H1 (cell line): ENCODE measurements around the gene NINJ2. TPM values are rescaled to one million over a fixed set of nuclear protein-coding genes. Genes with fewer than 3 reads are reported as not detected.

ENCODE experiments used
- CTCF ChIA-PET: fragments of 300-600 bp; sonication (Branson Sonifier 250); formaldehyde crosslinking; loops from one replicate; lab custom pipeline; 2021; ENCODE audit not compliant: partially characterized antibody; lab: Charles Lee
- POLR2A ChIA-PET: fragments of 300-600 bp; sonication (Branson Sonifier 250); formaldehyde crosslinking; loops from one replicate; lab custom pipeline; 2021; ENCODE audit warnings: inconsistent platforms; ENCODE audit not compliant: partially characterized antibody; lab: Charles Lee
- DNase-seq, 2 experiments: peaks; one replicate each; pipeline versions ENCODE4 v3.0.0 to v3.0.0-alpha.2; 2010 to 2022; ENCODE audit warnings: low spot score in 2 of 2, low read depth in 1 of 2, mixed read lengths in 1 of 2
- FAIRE-seq: peaks from 2 replicates; lab custom pipeline; 2011; peaks lifted over from hg19 to GRCh38; lab: Jason Lieb, UNC
- H2AFZ ChIP-seq: 2 replicates; pipeline ENCODE4 v1.8.1; 2012; ENCODE audit warnings: low read length, inconsistent platforms
- H2AK5ac ChIP-seq: 2 replicates; pipeline ENCODE4 v1.6.1; 2013; ENCODE audit warnings: low read depth, low read length
- H2BK120ac ChIP-seq: replicated peaks from 2 replicates; pipeline ENCODE3; 2013; ENCODE audit warnings: low read depth, low read length, inconsistent platforms
- H2BK12ac ChIP-seq: 2 replicates; pipeline ENCODE4 v1.6.1; 2013; ENCODE audit warnings: low read depth, low read length
- H2BK15ac ChIP-seq: 2 replicates; pipeline ENCODE4 v1.6.1; 2013; ENCODE audit warnings: low read length
- H2BK20ac ChIP-seq: 2 replicates; pipeline ENCODE4 v1.6.1; 2013; ENCODE audit warnings: low read length
- H2BK5ac ChIP-seq: 2 replicates; pipeline ENCODE4 v1.6.1; 2013; ENCODE audit warnings: low read depth, low read length
- H3K14ac ChIP-seq: 2 replicates; pipeline ENCODE4 v1.6.1; 2013; ENCODE audit warnings: inconsistent platforms; ENCODE audit not compliant: insufficient read length
- H3K18ac ChIP-seq: 2 replicates; pipeline ENCODE4 v1.6.1; 2013; ENCODE audit warnings: low read length; ENCODE audit errors: extremely low read depth
- H3K23ac ChIP-seq: 2 replicates; pipeline ENCODE4 v1.6.1; 2013; ENCODE audit warnings: inconsistent platforms; ENCODE audit not compliant: insufficient read length
- H3K23me2 ChIP-seq: 2 replicates; pipeline ENCODE4 v1.6.1; 2013; ENCODE audit warnings: low read depth, low read length
- H3K27ac ChIP-seq: 2 replicates; pipeline ENCODE4 v1.6.1; 2011; ENCODE audit warnings: low read depth, low read length, inconsistent platforms
- H3K27me3 ChIP-seq, 4 experiments: replicated peaks in 1 of 4; 1 replicate in 1 of 4; 2 replicates in 3 of 4; pipeline versions ENCODE4 v1.6.1 to v1.8.1; 2011 to 2013; ENCODE audit warnings: low read length in 3 of 4, mild to moderate bottlenecking in 3 of 4, inconsistent platforms in 2 of 4, mixed read lengths in 2 of 4, moderate library complexity in 1 of 4; ENCODE audit not compliant: control insufficient read depth in 3 of 4, insufficient read depth in 3 of 4; ENCODE audit errors: extremely low read depth in 1 of 4
- H3K36me3 ChIP-seq, 4 experiments: 2 replicates each; pipeline versions ENCODE4 v1.6.1 to v1.8.1; 2011 to 2013; ENCODE audit warnings: mild to moderate bottlenecking in 4 of 4, low read length in 3 of 4, moderate library complexity in 2 of 4, control low read depth in 1 of 4, inconsistent platforms in 1 of 4; ENCODE audit not compliant: insufficient read depth in 4 of 4, control insufficient read depth in 2 of 4
- H3K4ac ChIP-seq: replicated peaks from 2 replicates; pipeline ENCODE3; 2013; ENCODE audit warnings: low read length, low read depth, mixed read lengths, inconsistent platforms; ENCODE audit not compliant: insufficient read length
- H3K4me1 ChIP-seq, 4 experiments: replicated peaks in 1 of 4; 1 replicate in 1 of 4; 2 replicates in 3 of 4; pipeline versions ENCODE4 v1.6.1 to v1.8.1; 2011 to 2013; ENCODE audit warnings: low read length in 3 of 4, inconsistent platforms in 2 of 4, mixed read lengths in 1 of 4; ENCODE audit not compliant: insufficient read depth in 4 of 4, control insufficient read depth in 3 of 4
- H3K4me2 ChIP-seq, 2 experiments: 2 replicates each; pipeline versions ENCODE4 v1.6.1 to v1.8.1; 2011 to 2013; ENCODE audit warnings: low read depth in 2 of 2, low read length in 2 of 2, control low read depth in 1 of 2, inconsistent platforms in 1 of 2, mild to moderate bottlenecking in 1 of 2; ENCODE audit not compliant: insufficient read depth in 1 of 2
- H3K4me3 ChIP-seq, 4 experiments: fragments of 200-600, 300-600 bp in 1 of 4; sonication (generic), shearing (Covaris generic), sonication (Bioruptor Twin) in 1 of 4; 2 replicates each; pipeline versions ENCODE4 v1.5.1 to v1.8.1; 2011 to 2016; ENCODE audit warnings: low read length in 4 of 4, low read depth in 3 of 4, control low read depth in 2 of 4, inconsistent platforms in 2 of 4, mild to moderate bottlenecking in 2 of 4, mixed read lengths in 1 of 4, moderate library complexity in 1 of 4; ENCODE audit not compliant: insufficient read depth in 2 of 4; ENCODE audit errors: extremely low read depth in 1 of 4
- H3K56ac ChIP-seq: replicated peaks from 2 replicates; pipeline ENCODE3; 2013; ENCODE audit warnings: low read depth, mild to moderate bottlenecking, mixed read lengths, low read length, inconsistent platforms; ENCODE audit not compliant: insufficient read length
- H3K79me1 ChIP-seq: 2 replicates; pipeline ENCODE4 v1.6.1; 2013; ENCODE audit warnings: low read depth, low read length, control low read depth
- H3K79me2 ChIP-seq, 2 experiments: 2 replicates each; pipeline versions ENCODE4 v1.6.1 to v1.8.1; 2012 to 2013; ENCODE audit warnings: low read length in 2 of 2, mild to moderate bottlenecking in 2 of 2, inconsistent platforms in 1 of 2; ENCODE audit not compliant: insufficient read depth in 2 of 2, control insufficient read depth in 1 of 2
- H3K9ac ChIP-seq, 4 experiments: replicated peaks in 1 of 4; 1 replicate in 1 of 4; 2 replicates in 3 of 4; pipeline versions ENCODE4 v1.6.1 to v1.8.1; 2011 to 2013; ENCODE audit warnings: low read depth in 3 of 4, low read length in 3 of 4, control low read depth in 2 of 4, mild to moderate bottlenecking in 2 of 4, moderate library complexity in 2 of 4, inconsistent platforms in 1 of 4; ENCODE audit errors: extremely low read depth in 1 of 4
- H3K9me3 ChIP-seq, 2 experiments: 2 replicates each; pipeline versions ENCODE4 v1.6.1 to v1.8.1; 2012 to 2013; ENCODE audit warnings: mild to moderate bottlenecking in 2 of 2, moderate library complexity in 2 of 2, control low read depth in 1 of 2, inconsistent platforms in 1 of 2, low read depth in 1 of 2, low read length in 1 of 2, mixed read lengths in 1 of 2; ENCODE audit not compliant: insufficient read depth in 2 of 2
- H4K20me1 ChIP-seq, 2 experiments: replicated peaks in 1 of 2; 2 replicates each; pipeline versions ENCODE3 to v1.8.1; 2011 to 2013; ENCODE audit warnings: inconsistent platforms in 2 of 2, low read length in 2 of 2, mild to moderate bottlenecking in 1 of 2; ENCODE audit not compliant: insufficient read depth in 2 of 2, control insufficient read depth in 1 of 2
- H4K5ac ChIP-seq: 2 replicates; pipeline ENCODE4 v1.6.1; 2013; ENCODE audit warnings: low read length, low read depth, mixed read lengths, inconsistent platforms; ENCODE audit not compliant: insufficient read length
- H4K8ac ChIP-seq: 2 replicates; pipeline ENCODE4 v1.8.0; 2013; ENCODE audit warnings: mild to moderate bottlenecking, moderate library complexity, low read length, inconsistent platforms; ENCODE audit not compliant: insufficient read depth; ENCODE audit errors: extremely low read depth
- H4K91ac ChIP-seq: replicated peaks from 2 replicates; pipeline ENCODE3; 2013; ENCODE audit warnings: low read length, mixed read lengths, inconsistent platforms; ENCODE audit not compliant: insufficient read length
- BRCA1 ChIP-seq: IDR thresholded peaks from 2 replicates; pipeline ENCODE4 v1.6.1; 2012; ENCODE audit warnings: low read depth, low read length, improper control_type of control experiment
- EGR1 ChIP-seq: IDR thresholded peaks from 2 replicates; pipeline ENCODE4 v1.6.1; 2011; ENCODE audit warnings: low read depth, low read length, borderline replicate concordance
- EZH2 ChIP-seq: fragments of 200-600 bp; sonication (generic); IDR thresholded peaks from 2 replicates; pipeline ENCODE4 v1.7.1; 2012; ENCODE audit warnings: low read depth, mild to moderate bottlenecking, moderate library complexity, low read length, inconsistent platforms; ENCODE audit not compliant: severe bottlenecking
- PHF8 ChIP-seq: fragments of 200-600 bp; sonication (generic); conservative IDR thresholded peaks from 2 replicates; pipeline ENCODE4 v1.7.1; 2012; ENCODE audit warnings: low read depth, mild to moderate bottlenecking, inconsistent platforms, low read length, moderate library complexity
- POLR2A ChIP-seq, 2 experiments: IDR thresholded peaks; 1 replicate in 1 of 2; 2 replicates in 1 of 2; pipeline ENCODE4 v1.6.1; 2011; ENCODE audit warnings: low read depth in 2 of 2, low read length in 2 of 2, mild to moderate bottlenecking in 2 of 2; ENCODE audit errors: control extremely low read depth in 1 of 2
- RFX5 ChIP-seq: IDR thresholded peaks from 2 replicates; pipeline ENCODE4 v1.6.1; 2011; ENCODE audit warnings: low read depth, low read length, improper control_type of control experiment, borderline replicate concordance
- RNF2 ChIP-seq: fragments of 200-900, 300-1000 bp; sonication (generic); IDR thresholded peaks from 2 replicates; pipeline ENCODE4 v1.7.1; 2016; ENCODE audit warnings: borderline replicate concordance, low read depth, mild to moderate bottlenecking, antibody characterized with exemption, low read length; ENCODE audit not compliant: poor library complexity, severe bottlenecking; ENCODE audit errors: missing control alignments
- SIN3A ChIP-seq, 2 experiments: IDR thresholded peaks in 1 of 2; conservative IDR thresholded peaks in 1 of 2; 2 replicates each; pipeline ENCODE4 v1.6.1; 2011 to 2012; ENCODE audit warnings: low read length in 2 of 2, improper control_type of control experiment in 1 of 2, low read depth in 1 of 2, mild to moderate bottlenecking in 1 of 2
- SIX5 ChIP-seq: IDR thresholded peaks from 2 replicates; pipeline ENCODE4 v1.6.1; 2011; ENCODE audit warnings: mild to moderate bottlenecking, low read depth, low read length
- SRF ChIP-seq: IDR thresholded peaks from 2 replicates; pipeline ENCODE4 v1.6.1; 2011; ENCODE audit warnings: mild to moderate bottlenecking, low read depth, low read length, moderate library complexity
- SUZ12 ChIP-seq: fragments of 200-600 bp; sonication (generic); IDR thresholded peaks from 2 replicates; pipeline ENCODE4 v1.6.1; 2012; ENCODE audit warnings: mild to moderate bottlenecking, inconsistent platforms, low read length, moderate library complexity, mixed read lengths
- TBP ChIP-seq: IDR thresholded peaks from 2 replicates; pipeline ENCODE4 v1.6.1; 2011; ENCODE audit warnings: low read depth, low read length, improper control_type of control experiment
- YY1 ChIP-seq: IDR thresholded peaks from 2 replicates; pipeline ENCODE4 v1.6.1; 2011; ENCODE audit warnings: low read depth, mild to moderate bottlenecking, low read length
- WGBS, 2 experiments: shearing (Covaris generic) in 1 of 2; methylation state at CpG; one replicate each; pipeline versions ENCODE4 v1.1.6 to v1.1.7; 2013 to 2015; ENCODE audit warnings: low lambda C conversion rate in 2 of 2, mixed read lengths in 2 of 2, inconsistent platforms in 1 of 2, low coverage in 1 of 2, missing lambda C conversion rate in 1 of 2; ENCODE audit not compliant: insufficient replicate concordance in 2 of 2, insufficient coverage in 1 of 2, insufficient read length in 1 of 2; ENCODE audit errors: extremely low coverage in 1 of 2, missing lambda C conversion rate in 1 of 2; 5-methylcytosine and 5-hydroxymethylcytosine counted together
- polyA plus RNA-seq, 7 experiments: library from polyadenylated mRNA; depleted of rRNA in 3 of 7; stranded (reverse) in 5 of 7; unstranded in 2 of 7; fragments of >200 nt in 5 of 7; fragments of 200-250 nt in 2 of 7; gene quantifications; 1 replicate in 5 of 7; 2 replicates in 1 of 7; 4 replicates in 1 of 7; pipeline versions ENCODE4 v1.2.1 to v1.2.3, GENCODE V29; 2011 to 2013; ENCODE audit warnings: missing spikeins in 2 of 7, mixed read lengths in 2 of 7
- total RNA-seq: library from RNA; stranded (reverse); fragmentation: NEBNext Ultra II Directional; extraction: Animal tissue kit (Norgen Biotek cat#: 25700); gene quantifications from 2 replicates; pipeline ENCODE4 v1.2.1, GENCODE V29; 2021
- TF ChIP-seq, protein P1 (sequence below): IDR thresholded peaks from 2 replicates; pipeline ENCODE4 v1.6.1; 2012; ENCODE audit warnings: inconsistent platforms

NINJ2 gene
- total and polyA plus RNA-seq, 2 of the 8 experiments (the other 6 are each of a cell fraction or from before 2014, with no cell fraction given): 1.4 TPM; not detected in 1

DNA sequence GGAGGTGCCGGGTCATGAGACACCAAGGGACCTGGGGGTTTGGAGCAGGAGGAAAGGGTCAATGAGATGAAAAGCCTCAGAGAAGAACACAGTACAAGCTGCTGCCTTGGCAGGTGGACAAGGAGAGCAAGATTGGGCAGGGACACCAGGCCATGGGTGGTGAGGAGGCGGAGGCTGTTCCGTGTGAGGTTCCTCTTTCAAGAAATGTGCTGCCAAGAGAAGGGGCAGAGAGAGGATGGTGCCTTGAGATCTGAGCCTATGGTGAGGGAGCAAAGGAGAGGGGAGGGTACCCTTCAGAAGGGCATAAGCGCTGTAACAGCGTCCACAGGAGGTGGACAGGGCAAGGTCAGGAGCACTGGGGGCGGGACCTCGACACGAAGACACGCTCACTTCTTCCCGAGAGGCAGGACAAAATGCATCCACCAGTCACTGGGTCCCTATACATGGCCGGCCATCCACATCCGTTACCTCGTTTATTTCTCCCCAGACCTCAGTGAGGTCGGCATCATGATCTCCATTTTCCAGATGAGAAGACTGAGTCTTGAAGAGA is 103.3 kb downstream of the NINJ2 start:
- Histone ChIP-seq H2BK20ac (no peak overlapping the region), H2BK120ac (no peak overlapping the region), H3K4ac (no peak overlapping the region), H3K18ac (no peak overlapping the region), H2BK12ac (no peak overlapping the region), H3K79me1 (no peaks in the 10 kb centered on the region), H3K36me3 (no peaks in the 10 kb centered on the region), H4K91ac (no peak overlapping the region), H3K27me3 (no peaks in the 10 kb centered on the region), H3K9me3 (no peaks in the 10 kb centered on the region), H3K56ac (no peak overlapping the region), H4K20me1 (no peaks in the 10 kb centered on the region), H3K4me1 (no peaks in the 10 kb centered on the region), H3K23ac (no peak overlapping the region), H2BK5ac (no peak overlapping the region), H3K4me3 (no peak overlapping the region), H4K8ac (no peak overlapping the region), H2AK5ac (no peak overlapping the region), H4K5ac (no peak overlapping the region), H3K14ac (no peak overlapping the region), H3K4me2 (no peak overlapping the region), H3K27ac (no peak overlapping the region), H3K79me2 (no peaks in the 10 kb centered on the region), H3K23me2 (no peaks in the 10 kb centered on the region), H2BK15ac (no peak overlapping the region), H3K9ac (no peak overlapping the region; a peak in 1 of 7 replicates), H2AFZ (no peak overlapping the region)
- ChIA-PET POLR2A (no interaction called here), CTCF (interaction anchor here (1.4 to 2.0 kb wide), 3 partner anchors 10 to 15 kb away, joined by 3 to 8 read pairs (median 7); no protein-coding TSS in a partner anchor)
- WGBS, 2 experiments: 95% methylated on average over 14 of the region's 14 CpGs; no CpG with 5 or more reads in 1 of the 2 experiments
- DNase-seq (no peak), FAIRE-seq (no peak)
- no peak for TF ChIP-seq POLR2A (IDR thresholded peaks at IDR 0.05; ENCODE audit: control extremely low read depth in 1 of 2, low read depth in 2 of 2, low read length in 2 of 2)
- TF ChIP-seq PHF8: no peak
- no peak for TF ChIP-seq SRF
- no peak for TF ChIP-seq SUZ12
- TF ChIP-seq RNF2: no peak
- no peak for TF ChIP-seq TBP
- TF ChIP-seq SIN3A (conservative IDR thresholded peaks at IDR 0.05 in 1 of 2, IDR thresholded peaks at IDR 0.05 in 1 of 2; ENCODE audit: low read depth in 1 of 2, low read length in 2 of 2): no peak
- TF ChIP-seq EGR1: no peak
- no peak for TF ChIP-seq YY1
- TF ChIP-seq RFX5: no peak
- TF ChIP-seq SIX5: no peak
- no peak for TF ChIP-seq EZH2
- TF ChIP-seq, protein P1, sequence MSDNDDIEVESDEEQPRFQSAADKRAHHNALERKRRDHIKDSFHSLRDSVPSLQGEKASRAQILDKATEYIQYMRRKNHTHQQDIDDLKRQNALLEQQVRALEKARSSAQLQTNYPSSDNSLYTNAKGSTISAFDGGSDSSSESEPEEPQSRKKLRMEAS: no peak
- no peak for TF ChIP-seq BRCA1
